Right renal pelvis (tissue), 4 donors: Measurements from ENCODE around the gene ZNF582. TPM values are rescaled to one million over a fixed set of nuclear protein-coding genes. Genes with fewer than 3 reads are reported as not detected.

Experiments used
- DNase-seq, 4 donors: peaks; one replicate each; pipeline ENCODE4 v3.0.0-alpha.2; 2013; ENCODE audit warnings: low read depth in 4 of 4, low spot score in 3 of 4, missing footprints in 1 of 4
- polyA plus RNA-seq, 4 donors: library from polyadenylated mRNA; unstranded; fragments of 120-200 nt; gene quantifications; one replicate each; pipeline ENCODE4 v1.2.1, GENCODE V29; 2013; ENCODE audit not compliant: insufficient read length in 4 of 4

Gene ZNF582
- polyA plus RNA-seq = 10 to 100 TPM in 3 of 4 donors, 1 to 10 TPM in 1; 9.3 to 13.9 (median 10.5) TPM

DNA sequence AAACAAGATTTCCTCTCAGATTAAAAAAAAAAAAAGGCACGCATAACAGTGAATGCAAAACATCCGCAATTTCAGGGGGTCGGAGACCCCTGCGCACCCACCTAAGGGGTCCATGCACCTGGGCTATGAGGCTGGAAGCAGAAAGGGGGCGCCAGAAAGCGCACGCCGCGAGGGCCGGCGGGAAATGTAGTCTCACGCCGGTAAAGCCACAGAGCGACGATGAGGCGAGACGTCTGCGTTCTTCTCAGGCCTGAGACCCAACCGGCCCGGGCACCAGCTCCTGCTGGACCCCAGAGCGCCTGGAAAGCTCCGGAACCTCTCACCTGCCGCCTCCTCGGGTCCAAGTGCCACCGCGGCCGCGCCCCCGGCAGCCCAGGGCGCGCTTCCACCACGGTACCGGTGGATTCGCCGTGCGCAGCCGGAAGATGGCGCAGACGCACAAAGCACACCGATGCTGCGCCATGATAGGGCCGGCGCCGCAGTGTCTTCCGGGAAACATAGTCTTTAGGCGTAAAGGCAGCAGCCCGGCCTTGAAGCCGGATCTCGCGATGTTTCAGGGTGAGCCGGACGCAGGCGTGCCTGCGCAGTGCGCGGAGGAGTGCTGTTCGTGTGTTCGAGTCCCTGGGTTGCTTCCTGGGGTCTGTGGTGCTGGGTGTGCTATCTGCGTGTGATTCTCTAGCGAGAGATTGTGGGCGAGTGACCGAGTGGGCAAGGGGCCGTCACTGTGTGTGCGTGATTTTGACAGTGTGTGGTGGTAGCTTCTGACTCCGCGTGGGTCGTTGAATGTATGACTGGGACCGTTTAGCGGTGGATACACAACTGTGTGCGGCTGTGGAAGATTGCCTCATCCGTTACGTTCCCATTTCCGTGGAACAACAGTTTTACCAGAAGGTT, at the start of gene ZNF582:
Gene ZNF582 (minus strand): TSS at position 416 of the 894 bp plus-strand sequence. CDS start 1,782 bp downstream, outside the sequence.
- peak; percentile 89 to 96 (median 96) for DNase-seq

DNA sequence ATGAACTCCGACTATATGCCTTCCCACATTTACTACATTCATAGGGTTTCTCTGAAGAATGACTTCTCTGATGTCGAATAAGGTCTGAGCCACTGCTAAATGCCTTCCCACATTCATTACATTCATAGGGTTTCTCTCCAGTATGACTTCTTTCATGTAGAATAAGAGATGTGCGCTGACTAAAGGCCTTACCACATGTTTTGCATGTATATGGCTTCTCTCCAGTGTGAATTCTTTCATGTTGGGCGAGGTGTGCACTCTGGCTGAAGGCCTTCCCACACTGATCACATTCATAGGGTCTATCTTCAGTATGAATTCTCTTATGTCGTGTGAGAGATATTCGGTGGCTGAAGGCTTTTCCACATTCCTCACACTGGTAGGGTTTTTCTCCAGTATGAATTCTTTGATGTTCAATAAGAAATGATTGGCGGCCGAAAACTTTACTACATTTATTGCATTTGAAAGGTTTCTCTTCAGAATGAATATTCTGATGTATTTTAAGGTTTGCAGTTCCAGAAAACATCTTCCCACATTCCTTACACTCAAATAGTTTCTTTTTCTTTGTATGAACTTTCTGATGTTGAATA, 48.0 kb upstream of the ZNF582 start:
- no peak for DNase-seq

DNA sequence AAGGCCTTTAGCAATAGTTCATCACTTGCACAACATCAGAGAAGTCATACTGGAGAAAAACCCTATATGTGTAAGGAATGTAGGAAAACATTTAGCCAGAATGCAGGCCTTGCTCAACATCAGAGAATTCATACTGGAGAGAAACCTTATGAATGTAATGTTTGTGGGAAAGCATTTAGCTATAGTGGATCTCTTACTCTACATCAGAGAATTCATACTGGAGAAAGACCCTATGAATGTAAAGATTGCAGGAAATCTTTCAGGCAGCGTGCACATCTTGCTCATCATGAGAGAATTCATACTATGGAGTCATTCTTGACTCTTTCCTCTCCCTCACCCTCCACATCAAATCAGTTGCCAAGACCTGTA, 30.6 kb upstream of the ZNF582 start:
- no peak for DNase-seq

DNA sequence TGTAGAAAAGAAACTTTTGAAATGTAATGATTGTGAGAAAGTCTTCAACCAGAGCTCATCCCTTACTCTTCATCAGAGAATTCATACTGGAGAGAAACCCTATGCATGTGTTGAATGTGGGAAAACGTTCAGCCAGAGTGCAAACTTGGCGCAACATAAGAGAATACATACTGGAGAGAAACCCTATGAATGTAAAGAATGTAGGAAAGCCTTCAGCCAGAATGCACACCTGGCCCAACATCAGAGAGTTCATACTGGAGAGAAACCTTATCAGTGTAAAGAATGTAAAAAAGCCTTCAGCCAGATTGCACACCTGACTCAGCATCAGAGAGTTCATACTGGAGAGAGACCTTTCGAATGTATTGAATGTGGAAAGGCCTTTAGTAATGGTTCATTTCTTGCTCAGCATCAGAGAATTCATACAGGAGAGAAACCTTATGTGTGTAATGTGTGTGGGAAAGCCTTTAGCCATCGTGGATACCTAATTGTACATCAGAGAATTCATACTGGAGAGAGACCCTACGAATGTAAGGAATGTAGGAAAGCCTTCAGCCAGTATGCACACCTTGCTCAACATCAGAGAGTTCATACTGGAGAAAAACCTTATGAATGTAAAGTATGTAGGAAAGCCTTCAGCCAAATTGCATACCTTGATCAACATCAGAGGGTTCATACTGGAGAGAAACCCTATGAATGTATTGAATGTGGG, 30.1 kb upstream of the ZNF582 start:
- DNase-seq = no peak

DNA sequence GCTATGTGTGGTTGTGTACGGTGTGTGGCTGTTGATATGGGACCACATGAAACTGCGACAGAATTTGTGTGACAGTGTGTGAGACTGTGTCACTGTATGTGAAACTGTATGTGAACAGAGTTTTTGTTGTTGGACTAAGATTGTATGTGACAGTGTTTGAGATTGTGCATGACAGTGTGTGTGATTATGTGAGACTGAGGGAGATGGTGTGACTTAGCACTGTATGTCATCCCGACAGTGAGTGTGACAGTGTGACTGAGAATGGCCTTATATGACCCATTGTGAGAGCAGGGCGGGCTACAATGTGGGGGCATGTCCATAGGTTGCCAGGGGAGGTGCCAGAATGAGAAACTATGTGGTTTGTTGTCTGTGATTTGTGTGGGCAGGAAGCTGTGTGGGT, 11.7 kb upstream of the ZNF582 start:
- no peak for DNase-seq

DNA sequence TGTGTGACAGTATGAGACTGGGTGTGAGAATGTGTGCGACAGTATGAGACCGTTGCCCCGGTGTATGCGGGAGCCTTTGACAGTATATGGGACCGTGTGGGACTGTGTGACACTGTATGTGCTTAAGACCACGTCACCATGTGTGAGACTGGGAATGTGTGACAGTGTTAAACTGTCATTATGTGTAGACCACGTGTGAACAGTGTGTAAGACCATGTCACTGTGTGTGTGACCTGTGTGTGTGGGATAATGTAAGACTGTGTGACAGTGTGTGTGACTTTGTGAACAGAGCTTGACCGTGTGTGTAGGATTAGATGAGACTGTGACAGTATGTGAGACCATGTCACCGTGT, 11.3 kb upstream of the ZNF582 start:
- DNase-seq = no peak

DNA sequence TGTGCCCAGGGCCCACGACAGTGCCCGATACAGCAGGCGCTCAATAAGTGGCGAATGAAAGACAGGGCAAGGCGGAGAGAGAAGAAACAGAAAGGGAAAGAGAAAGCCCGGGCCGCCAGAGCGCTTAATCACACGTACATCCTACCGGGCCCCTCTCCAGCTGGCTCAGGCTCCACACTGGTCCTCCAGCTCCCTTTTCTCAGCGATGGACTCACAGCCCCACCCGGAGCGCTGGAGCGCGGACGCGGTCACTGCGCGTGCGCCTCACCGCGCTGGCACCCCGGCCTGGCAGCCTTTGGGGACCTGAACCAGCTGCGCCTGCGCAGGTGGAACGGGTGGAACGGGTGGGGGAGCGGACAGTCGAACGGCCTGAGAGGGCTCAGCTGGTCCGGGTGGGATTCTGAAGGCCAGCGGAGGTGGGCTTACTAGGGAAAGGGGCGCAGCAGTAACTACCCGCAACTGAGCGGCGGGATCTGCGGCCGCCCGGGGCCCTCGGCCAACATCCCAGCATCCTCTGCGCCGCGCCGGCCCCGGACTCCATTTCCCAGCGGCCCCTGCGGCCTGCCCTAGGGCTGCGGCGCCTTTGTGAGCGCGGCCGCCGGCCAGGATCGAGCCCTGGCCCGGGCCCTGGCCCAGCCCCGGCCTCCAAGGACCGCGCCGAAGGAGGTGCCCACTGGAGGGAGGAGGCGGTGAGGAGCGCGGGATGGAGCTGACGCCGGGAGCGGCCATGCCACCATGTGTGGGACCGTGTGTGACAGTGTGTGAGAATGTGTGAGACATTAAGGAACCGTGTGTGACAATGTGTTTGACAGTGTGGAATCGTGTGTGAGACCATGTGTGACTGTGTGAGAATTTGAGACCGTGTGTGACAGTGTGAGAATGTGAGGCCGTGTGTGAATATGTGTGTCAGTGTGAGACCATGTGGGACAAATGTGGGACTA, 10.7 kb upstream of the ZNF582 start, which contains the start of gene ZNF583:
Gene ZNF583 (plus strand): TSS at position 569 of the 941 bp plus-strand sequence. CDS start 2,783 bp downstream, outside the sequence.
- DNase-seq = peak; percentile 89 to 94 (median 92)

DNA sequence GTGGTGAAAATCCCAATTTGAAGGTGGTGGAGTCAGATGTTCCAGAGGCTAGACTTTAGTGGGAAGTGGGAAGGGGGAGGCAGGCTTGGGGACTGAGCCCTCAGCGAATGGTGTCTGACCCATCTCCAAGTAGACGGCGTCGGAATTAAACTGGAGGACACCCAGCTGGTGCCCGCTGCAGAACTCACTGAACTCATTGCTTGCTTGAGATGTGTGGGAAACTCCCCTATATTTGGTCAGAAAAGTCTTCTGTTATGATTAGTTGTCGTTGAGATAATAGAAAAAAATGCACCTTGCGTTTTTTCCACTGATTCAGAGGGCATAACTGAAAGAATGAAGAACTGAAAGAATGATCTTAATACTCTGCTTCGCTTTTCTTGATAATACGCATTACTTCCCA, 9.9 kb upstream of the ZNF582 start:
- peak in 1 of 4 donors; percentile 12 for DNase-seq

DNA sequence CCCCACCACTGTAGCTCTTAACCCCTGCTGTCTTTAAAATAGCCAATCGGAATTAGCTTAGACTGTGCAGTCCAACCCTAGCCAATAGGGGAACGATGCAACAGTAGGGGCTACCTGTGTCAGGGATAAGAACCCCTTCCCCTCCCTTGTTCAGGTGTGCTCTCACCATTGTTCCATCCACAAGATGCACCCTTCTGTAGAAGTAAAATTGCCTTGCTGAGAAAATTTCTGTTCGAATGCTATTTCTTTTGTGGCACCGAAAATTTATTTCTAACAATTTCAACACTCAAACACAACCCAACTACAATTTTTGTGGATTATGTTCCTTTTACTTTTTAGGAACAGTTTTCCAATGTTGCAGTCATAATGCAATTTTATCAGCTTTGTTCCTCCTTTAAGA, 7.2 kb upstream of the ZNF582 start:
- no peak for DNase-seq

DNA sequence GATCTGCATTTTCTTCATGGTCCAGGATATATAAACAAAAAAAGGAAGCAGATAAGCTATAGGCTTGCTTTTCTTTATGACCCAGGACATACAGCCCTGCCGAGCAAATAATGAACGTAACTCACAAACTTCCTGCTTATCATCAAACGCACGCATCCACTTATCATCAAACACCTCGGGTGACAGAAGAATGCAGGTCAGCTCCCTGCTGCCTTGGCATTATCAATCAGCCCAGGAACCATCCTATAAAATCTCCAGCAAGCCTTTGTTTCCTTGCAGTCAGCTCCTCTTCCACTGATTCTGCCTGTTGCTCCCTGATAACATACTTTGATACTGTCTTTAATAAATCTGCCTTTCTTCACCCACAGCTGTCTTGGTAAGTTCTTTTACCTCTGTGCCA, 5.5 kb upstream of the ZNF582 start:
- no peak for DNase-seq

DNA sequence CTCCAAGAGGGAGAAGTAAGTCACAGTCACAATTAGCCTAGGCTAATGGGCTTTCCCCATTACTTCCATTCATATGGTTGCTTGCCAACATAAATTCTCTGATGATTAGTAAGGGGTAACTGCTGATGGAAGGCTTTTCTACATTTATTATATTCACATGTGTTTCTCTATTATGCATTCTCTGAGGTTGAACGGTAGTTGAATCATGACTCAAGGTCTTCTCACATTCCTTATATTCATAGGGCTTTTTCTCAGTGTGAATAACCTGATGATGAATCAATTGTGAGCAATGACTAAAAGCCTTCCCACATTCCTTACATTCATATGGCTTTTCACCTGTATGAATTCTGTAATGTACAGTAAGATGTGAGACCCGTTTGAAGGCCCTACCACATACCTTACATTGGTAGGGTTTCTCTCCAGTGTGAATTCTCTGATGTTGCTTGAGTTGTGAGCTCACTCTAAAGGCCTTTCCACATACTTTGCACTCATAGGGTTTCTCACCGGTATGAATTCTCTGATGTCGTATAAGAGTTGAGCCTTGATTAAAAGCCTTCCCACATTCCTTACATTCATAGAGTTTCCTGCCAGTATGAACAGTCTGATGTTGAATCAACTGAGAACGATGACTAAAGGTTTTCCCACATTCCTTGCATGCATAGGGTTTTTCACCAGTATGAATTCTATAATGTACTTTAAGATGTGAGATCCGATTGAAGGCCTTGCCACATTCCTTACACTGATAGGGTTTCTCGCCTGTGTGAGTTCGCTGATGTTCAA, 9.3 kb downstream of the ZNF582 start:
- DNase-seq = no peak

DNA sequence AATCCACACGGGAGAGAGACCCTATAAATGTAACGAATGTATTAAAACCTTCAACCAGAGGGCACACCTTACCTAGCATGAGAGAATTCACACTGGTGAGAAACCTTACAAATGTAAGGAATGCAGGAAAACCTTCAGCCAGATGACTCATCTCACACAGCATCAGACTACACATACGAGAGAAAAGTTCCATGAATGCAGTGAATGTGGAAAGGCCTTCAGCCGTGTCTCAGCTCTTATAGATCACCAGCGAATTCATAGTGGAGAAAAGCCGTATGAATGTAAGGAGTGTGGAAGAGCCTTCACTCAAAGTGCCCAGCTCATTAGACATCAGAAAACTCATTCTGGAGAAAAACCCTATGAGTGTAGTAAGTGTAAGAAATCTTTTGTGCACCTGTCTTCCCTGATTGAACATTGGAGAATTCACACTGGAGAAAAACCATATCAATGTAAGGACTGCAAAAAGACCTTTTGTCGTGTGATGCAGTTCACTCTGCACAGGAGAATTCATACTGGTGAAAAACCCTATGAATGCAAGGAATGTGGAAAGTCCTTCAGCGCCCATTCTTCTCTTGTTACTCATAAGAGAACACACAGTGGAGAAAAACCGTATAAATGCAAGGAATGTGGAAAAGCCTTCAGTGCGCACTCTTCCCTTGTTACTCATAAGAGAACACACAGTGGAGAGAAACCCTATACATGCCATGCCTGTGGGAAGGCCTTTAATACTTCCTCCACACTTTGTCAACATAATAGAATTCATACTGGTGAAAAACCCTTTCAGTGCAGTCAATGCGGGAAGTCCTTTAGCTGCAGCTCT, 16.0 kb downstream of the ZNF582 start:
- DNase-seq = no peak

DNA sequence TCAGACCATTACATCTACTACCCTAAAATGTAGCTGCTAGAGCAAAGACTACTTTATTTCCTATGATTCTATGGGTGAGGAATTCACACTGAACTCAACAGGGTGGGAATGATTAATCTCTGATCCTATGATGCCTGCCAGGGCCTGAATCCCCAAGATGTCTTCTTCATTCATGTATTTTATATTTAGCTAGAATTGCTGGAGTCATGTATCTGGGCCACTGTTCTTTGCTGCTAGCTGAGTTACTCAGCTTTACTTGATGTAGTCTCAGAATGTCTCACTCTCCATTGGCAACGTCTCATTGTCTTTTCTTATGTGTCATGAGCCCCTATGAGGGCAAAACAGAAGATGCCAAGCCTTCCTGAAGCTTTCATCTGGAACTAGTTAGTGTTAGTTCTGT, 21.1 kb downstream of the ZNF582 start:
- DNase-seq = no peak

DNA sequence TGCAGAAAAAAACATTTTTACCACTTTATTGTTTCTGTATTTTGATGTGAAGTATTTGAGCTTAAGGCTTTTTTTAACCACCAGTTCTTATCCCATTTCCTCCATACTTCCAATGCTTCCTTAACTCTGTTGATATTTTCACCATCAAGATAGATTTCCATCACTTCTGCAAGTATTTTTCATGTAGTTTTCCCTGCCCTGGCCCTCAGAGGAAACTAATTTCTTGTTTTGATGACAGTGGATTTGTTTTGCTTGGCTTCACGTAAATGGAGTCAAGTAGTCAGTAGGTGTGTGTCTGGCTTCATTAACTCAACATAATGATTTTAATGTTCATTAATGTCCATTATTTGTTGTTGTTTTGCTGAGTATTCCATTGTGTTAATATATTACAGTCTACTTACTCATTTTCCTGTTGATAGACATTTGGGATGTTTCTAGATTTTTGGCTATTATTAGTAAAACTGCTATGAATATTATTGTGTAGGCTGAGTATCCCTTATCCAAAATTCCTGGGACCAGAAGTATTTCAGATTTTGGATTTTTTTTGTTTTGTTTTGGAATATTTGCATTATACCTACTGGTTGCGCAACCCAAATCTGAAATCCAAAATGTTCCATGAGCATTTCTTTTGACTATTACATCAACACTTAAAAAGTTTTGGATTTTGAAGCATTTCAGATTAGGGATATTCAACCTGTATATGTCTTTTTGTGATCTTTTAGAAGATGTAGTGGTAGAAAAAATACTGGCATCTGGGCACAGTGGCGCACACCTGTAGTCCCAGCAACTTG, 23.3 kb downstream of the ZNF582 start:
- no peak for DNase-seq

DNA sequence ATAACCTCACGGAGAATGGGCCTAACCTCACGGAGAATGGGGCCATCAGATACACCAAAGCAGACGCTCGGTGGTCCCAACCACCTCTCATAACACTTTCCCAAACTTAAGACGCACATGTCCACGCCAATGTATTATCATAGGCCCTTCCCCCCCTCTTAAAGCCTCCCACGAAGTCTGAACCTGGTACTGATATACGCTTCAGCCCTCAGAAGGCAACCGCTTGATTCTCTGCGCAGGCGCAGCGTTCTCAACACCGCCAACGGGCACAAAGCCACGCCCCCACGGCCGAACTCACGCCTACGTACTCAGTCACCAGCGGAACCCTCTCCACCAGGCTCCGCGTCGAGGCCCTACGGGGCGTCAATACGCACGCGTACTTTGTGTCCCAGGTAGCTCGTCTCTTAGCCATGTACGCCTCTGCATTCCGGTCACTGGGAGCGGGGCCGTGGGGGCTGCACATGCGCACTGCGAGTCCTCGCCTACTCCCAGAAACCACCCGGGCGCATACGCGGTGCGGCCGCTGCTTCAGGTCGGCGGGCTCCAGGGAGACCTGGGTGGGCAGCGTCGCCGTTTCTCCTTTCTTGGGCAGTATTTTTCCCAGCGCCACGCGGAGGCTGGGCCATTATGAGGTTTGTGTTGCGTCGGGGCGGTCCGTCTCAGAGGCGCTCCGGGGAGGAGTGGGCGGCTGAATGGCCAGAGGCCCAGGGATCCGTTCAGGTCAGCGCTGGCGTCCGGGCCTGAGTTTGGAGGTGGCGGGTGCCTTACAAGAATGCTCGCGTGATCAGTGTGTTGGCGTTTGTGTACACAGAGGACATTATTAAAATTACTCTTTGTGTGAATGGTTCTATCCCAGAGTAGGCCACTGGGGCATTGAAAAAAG, 25.3 kb downstream of the ZNF582 start:
- peak; percentile 87 to 92 (median 92) for DNase-seq

DNA sequence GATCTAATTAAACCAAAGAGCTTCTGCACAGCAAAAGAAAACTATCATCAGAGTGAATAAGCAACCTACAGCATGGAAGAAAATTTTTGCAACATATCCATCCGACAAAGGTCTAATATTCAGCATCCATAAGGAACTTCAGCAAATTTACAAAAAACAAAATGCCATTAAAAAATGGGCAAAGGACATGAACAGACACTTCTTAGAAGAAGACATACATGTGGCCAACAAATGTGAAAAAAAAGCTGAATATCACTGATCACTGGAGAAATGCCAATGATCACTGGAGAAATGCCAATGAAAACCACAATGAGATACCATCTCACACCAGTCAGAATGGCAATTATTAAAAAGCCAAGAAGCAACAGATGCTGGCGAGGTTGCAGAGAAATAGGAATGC, 32.5 kb downstream of the ZNF582 start:
- no peak for DNase-seq

DNA sequence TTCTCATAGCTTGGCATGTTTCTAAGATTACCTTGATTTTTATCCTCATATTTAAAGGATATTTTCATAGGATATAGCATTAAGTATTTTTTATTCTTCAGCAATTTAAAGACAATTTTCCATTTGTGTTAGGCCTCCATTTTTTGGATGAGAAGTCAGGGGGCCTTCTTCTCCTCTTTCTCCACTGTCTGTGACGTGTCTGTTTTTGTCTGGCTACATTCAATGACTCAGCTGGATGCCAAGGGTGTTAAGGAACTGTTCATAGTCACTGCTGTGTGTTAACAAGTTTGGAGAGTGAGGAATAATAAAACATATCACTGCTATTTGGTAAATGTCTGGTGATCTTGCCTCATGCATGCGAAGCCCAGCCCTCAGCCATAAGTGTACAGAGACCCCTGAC, 36.4 kb downstream of the ZNF582 start:
- DNase-seq = no peak
